H9 (cell line): ENCODE measurements around the gene TEAD1. TPM values are rescaled to one million over a fixed set of nuclear protein-coding genes. Genes with fewer than 3 reads are reported as not detected.

Experiments used
- DNase-seq: peaks from one replicate; pipeline ENCODE4 v3.0.0-alpha.2; 2017
- H2AFZ ChIP-seq: one replicate; pipeline ENCODE4 v1.6.1; 2013; ENCODE audit warnings: mild to moderate bottlenecking, low read length, control low read depth, moderate library complexity
- H2AK5ac ChIP-seq: 2 replicates; pipeline ENCODE4 v1.6.1; 2013; ENCODE audit warnings: low read length, control low read depth, mixed read lengths; ENCODE audit not compliant: insufficient read length
- H2BK120ac ChIP-seq: one replicate; pipeline ENCODE4 v1.6.1; 2013; ENCODE audit warnings: low read depth, mild to moderate bottlenecking, low read length, control low read depth, inconsistent platforms; ENCODE audit not compliant: poor library complexity, severe bottlenecking
- H2BK12ac ChIP-seq: 2 replicates; pipeline ENCODE4 v1.6.1; 2013; ENCODE audit warnings: low read length, control low read depth, mixed read lengths, low read depth; ENCODE audit not compliant: insufficient read length
- H2BK15ac ChIP-seq: 2 replicates; pipeline ENCODE4 v1.6.1; 2013; ENCODE audit warnings: low read depth, low read length, control low read depth
- H2BK20ac ChIP-seq: one replicate; pipeline ENCODE4 v1.6.1; 2013; ENCODE audit warnings: low read depth, mild to moderate bottlenecking, low read length, control low read depth, inconsistent platforms; ENCODE audit not compliant: poor library complexity, severe bottlenecking
- H2BK5ac ChIP-seq: 2 replicates; pipeline ENCODE4 v1.6.1; 2013; ENCODE audit warnings: low read length, control low read depth, mixed read lengths; ENCODE audit not compliant: insufficient read length
- H3K14ac ChIP-seq: 2 replicates; pipeline ENCODE4 v1.6.1; 2013; ENCODE audit warnings: low read length, control low read depth; ENCODE audit not compliant: insufficient read depth
- H3K18ac ChIP-seq: 2 replicates; pipeline ENCODE4 v1.6.1; 2013; ENCODE audit warnings: low read depth, mild to moderate bottlenecking, mixed read lengths, low read length, control low read depth; ENCODE audit not compliant: insufficient read length
- H3K23ac ChIP-seq: 2 replicates; pipeline ENCODE4 v1.6.1; 2013; ENCODE audit warnings: low read length, control low read depth, mixed read lengths, low read depth; ENCODE audit not compliant: insufficient read length
- H3K23me2 ChIP-seq: 2 replicates; pipeline ENCODE4 v1.6.1; 2013; ENCODE audit warnings: low read depth, mild to moderate bottlenecking, mixed read lengths, low read length, control low read depth; ENCODE audit not compliant: insufficient read length, poor library complexity, severe bottlenecking
- H3K27ac ChIP-seq: 2 replicates; pipeline ENCODE4 v1.5.1; 2013; ENCODE audit warnings: low read length, control low read depth, mixed read lengths, low read depth; ENCODE audit not compliant: insufficient read length
- H3K27me3 ChIP-seq: 2 replicates; pipeline ENCODE4 v1.6.1; 2013; ENCODE audit warnings: low read length, control low read depth, inconsistent platforms; ENCODE audit not compliant: insufficient read depth
- H3K4ac ChIP-seq: 2 replicates; pipeline ENCODE4 v1.6.1; 2013; ENCODE audit warnings: low read depth, mild to moderate bottlenecking, control low read depth, inconsistent platforms, low read length, moderate library complexity
- H3K4me1 ChIP-seq: 2 replicates; pipeline ENCODE4 v1.6.1; 2013; ENCODE audit warnings: low read length, control low read depth, inconsistent platforms; ENCODE audit not compliant: insufficient read depth
- H3K4me2 ChIP-seq: 2 replicates; pipeline ENCODE4 v1.6.1; 2013; ENCODE audit warnings: low read length, control low read depth, mixed read lengths; ENCODE audit not compliant: insufficient read length, insufficient read depth
- H3K56ac ChIP-seq: 2 replicates; pipeline ENCODE4 v1.6.1; 2013; ENCODE audit warnings: low read depth, mild to moderate bottlenecking, mixed read lengths, low read length, control low read depth; ENCODE audit not compliant: insufficient read length
- H3K79me1 ChIP-seq: 2 replicates; pipeline ENCODE4 v1.6.1; 2013; ENCODE audit warnings: low read depth, mild to moderate bottlenecking, moderate library complexity, low read length, control low read depth, inconsistent platforms; ENCODE audit not compliant: insufficient read depth, poor library complexity, severe bottlenecking
- H3K79me2 ChIP-seq: 2 replicates; pipeline ENCODE4 v1.6.1; 2013; ENCODE audit warnings: low read length, control low read depth, inconsistent platforms; ENCODE audit not compliant: insufficient read depth
- H3K9ac ChIP-seq: 2 replicates; pipeline ENCODE4 v1.6.1; 2013; ENCODE audit warnings: low read length, control low read depth, mixed read lengths; ENCODE audit not compliant: insufficient read length; ENCODE audit errors: extremely low read depth
- H3K9me3 ChIP-seq: one replicate; pipeline ENCODE4 v1.6.1; 2013; ENCODE audit warnings: low read depth, low read length, inconsistent platforms; ENCODE audit not compliant: control insufficient read depth
- H3T11ph ChIP-seq: one replicate; pipeline ENCODE4 v1.6.1; 2013; ENCODE audit warnings: mild to moderate bottlenecking, low read length, control low read depth, inconsistent platforms
- H4K20me1 ChIP-seq: one replicate; pipeline ENCODE4 v1.6.1; 2013; ENCODE audit not compliant: control insufficient read depth, insufficient read length, insufficient read depth
- H4K5ac ChIP-seq: 2 replicates; pipeline ENCODE4 v1.6.1; 2013; ENCODE audit warnings: low read depth, mild to moderate bottlenecking, mixed read lengths, low read length, control low read depth; ENCODE audit not compliant: insufficient read length
- H4K8ac ChIP-seq: replicated peaks from 2 replicates; pipeline ENCODE4 v1.6.1; 2013; ENCODE audit warnings: low read length, control low read depth, mixed read lengths, low read depth; ENCODE audit not compliant: insufficient read length
- H4K91ac ChIP-seq: 2 replicates; pipeline ENCODE4 v1.6.1; 2013; ENCODE audit warnings: low read depth, mild to moderate bottlenecking, moderate library complexity, mixed read lengths, low read length, control low read depth; ENCODE audit not compliant: insufficient read length
- H3K27ac Mint-ChIP-seq, 3 experiments: 2 replicates in 2 of 3; 3 replicates in 1 of 3; pipeline ENCODE4 v1.8.0; 2020 to 2021; ENCODE audit warnings: mixed read lengths in 3 of 3, mild to moderate bottlenecking in 1 of 3, moderate library complexity in 1 of 3
- H3K27me3 Mint-ChIP-seq: 2 replicates; pipeline ENCODE4 v1.8.0; 2021; ENCODE audit warnings: low read depth, mild to moderate bottlenecking, moderate library complexity, mixed read lengths
- H3K36me3 Mint-ChIP-seq, 3 experiments: 2 replicates in 2 of 3; 3 replicates in 1 of 3; pipeline ENCODE4 v1.8.0; 2020 to 2021; ENCODE audit warnings: low read depth in 3 of 3, mixed read lengths in 3 of 3; ENCODE audit not compliant: insufficient read depth in 1 of 3
- H3K4me1 Mint-ChIP-seq, 2 experiments: 2 replicates each; pipeline ENCODE4 v1.8.0; 2020; ENCODE audit warnings: mixed read lengths in 2 of 2
- H3K4me3 Mint-ChIP-seq, 2 experiments: 2 replicates in 1 of 2; 3 replicates in 1 of 2; pipeline ENCODE4 v1.8.0; 2020 to 2021; ENCODE audit warnings: mild to moderate bottlenecking in 2 of 2, mixed read lengths in 2 of 2, moderate library complexity in 1 of 2
- H3K9me3 Mint-ChIP-seq, 2 experiments: 2 replicates in 1 of 2; 3 replicates in 1 of 2; pipeline ENCODE4 v1.8.0; 2020; ENCODE audit warnings: mild to moderate bottlenecking in 2 of 2, mixed read lengths in 2 of 2, moderate library complexity in 1 of 2
- CTCF ChIP-seq: fragments of 200-600 bp; sonication (generic); conservative IDR thresholded peaks from 3 replicates; pipeline ENCODE4 v1.8.0; 2021; ENCODE audit warnings: antibody characterized with exemption, mild to moderate bottlenecking
- WGBS: extraction: QIAGEN DNeasy Blood & Tissue Kit; methylation state at CpG from one replicate; pipeline ENCODE4 v1.1.7; 2013; ENCODE audit warnings: missing lambda C conversion rate, low lambda C conversion rate, mixed read lengths; ENCODE audit not compliant: insufficient read length; ENCODE audit errors: extremely low coverage; 5-methylcytosine and 5-hydroxymethylcytosine counted together
- total RNA-seq: library from RNA; stranded (reverse); gene quantifications from 2 replicates; pipeline ENCODE4 v1.2.1, GENCODE V29; 2021

Gene TEAD1
- total RNA-seq, 1 experiment from 2014 or later: 75.1 TPM

GRCh38 chr11:12835286-12835685, 161.1 kb downstream of the TEAD1 start:
- Histone ChIP-seq H3K27ac (no peak overlapping the region), H4K20me1 (no peaks in the 10 kb centered on the region)
- peaks cover 2 to 13% (median 10%) of the 10 kb centered on the region in 3 experiments; a peak in 5 of 7 replicates for H3K36me3 Mint-ChIP-seq

More at GRCh38 chr11:12835286-12835685, 161.1 kb downstream of the TEAD1 start:
- Mint-ChIP-seq H3K9me3 (no peaks in the 10 kb centered on the region), H3K4me3 (no peak overlapping the region), H3K4me1 (peaks cover 24 to 38% of the 10 kb centered on the region in 2 experiments), H3K27ac (0 out of 7 replicates have a peak overlapping the region, but pooled peaks of 1 of the 3 experiments have one; percentile 18), H3K27me3 (no peaks in the 10 kb centered on the region; the same call in 1 of the 2 replicates)
- Histone ChIP-seq H4K8ac (no peak overlapping the region), H2BK12ac (no peak overlapping the region), H2BK120ac (no peak overlapping the region), H2BK5ac (no peak overlapping the region), H3K4me2 (no peak overlapping the region), H3K23ac (no peak overlapping the region), H3K27me3 (no peaks in the 10 kb centered on the region), H3K4ac (no peak overlapping the region), H2BK20ac (no peak overlapping the region), H3K9ac (no peak overlapping the region), H3K18ac (no peak overlapping the region), H3T11ph (no peak overlapping the region), H3K56ac (no peak overlapping the region), H3K23me2 (no peaks in the 10 kb centered on the region), H3K14ac (no peak overlapping the region), H3K79me2 (no peaks in the 10 kb centered on the region; the same call in 1 of the 2 replicates), H2AK5ac (no peak overlapping the region), H4K5ac (no peak overlapping the region), H2AFZ (no peak overlapping the region), H3K9me3 (no peaks in the 10 kb centered on the region), H2BK15ac (no peak overlapping the region), H3K4me1 (no peaks in the 10 kb centered on the region; the same call in 1 of the 2 replicates), H3K79me1 (no peaks in the 10 kb centered on the region), H4K91ac (no peak overlapping the region)
- no CpG with 5 or more reads among the region's 11 CpGs for WGBS
- no peak for TF ChIP-seq CTCF
- DNase-seq: no peak
